NCI-H526 treated with DMSO at 0.1 percent for 48 hours (cell line): ENCODE measurements around the gene YIPF5.

Experiments
- DNase-seq: peaks from one replicate; lab custom pipeline; 2025; lab: John Stamatoyannopoulos, UW

The YIPF5 gene

GRCh38 chr5:144179226-144179625 lies 8.8 kb upstream of the YIPF5 start:
- DNase-seq = no peak

GRCh38 chr5:144177548-144177947 lies 7.1 kb upstream of the YIPF5 start:
- no peak for DNase-seq

- DNase-seq = peak; percentile 69
Observed at GRCh38 chr5:144173766-144174165, 3.3 kb upstream of the YIPF5 start.

GRCh38 chr5:144169904-144170275 lies 569 bp downstream of the YIPF5 start:
- DNase-seq = no peak

- no peak for DNase-seq
Observed at GRCh38 chr5:144167998-144168397, 2.5 kb downstream of the YIPF5 start.

GRCh38 chr5:144166696-144167095 lies 3.8 kb downstream of the YIPF5 start:
- DNase-seq = no peak

- no peak for DNase-seq
Observed at GRCh38 chr5:144162686-144163085, 7.8 kb downstream of the YIPF5 start.

- no peak for DNase-seq
Observed at GRCh38 chr5:144156767-144157171, 13.7 kb downstream of the YIPF5 start.

- no peak for DNase-seq
Observed at GRCh38 chr5:144151026-144151425, 19.4 kb downstream of the YIPF5 start.

GRCh38 chr5:144144956-144145751 lies 25.3 kb downstream of the YIPF5 start:
- no peak for DNase-seq

- no peak for DNase-seq
Observed at GRCh38 chr5:144143625-144144024, 26.8 kb downstream of the YIPF5 start.

- no peak for DNase-seq
Observed at GRCh38 chr5:144142824-144143162, 27.7 kb downstream of the YIPF5 start.

- peak; percentile 41 for DNase-seq
Observed at GRCh38 chr5:144142139-144142823, 28.2 kb downstream of the YIPF5 start.

GRCh38 chr5:144141585-144141984 lies 28.9 kb downstream of the YIPF5 start:
- DNase-seq = no peak

- no peak for DNase-seq
Observed at GRCh38 chr5:144139586-144139985, 30.9 kb downstream of the YIPF5 start.

GRCh38 chr5:144135113-144135762 lies 35.2 kb downstream of the YIPF5 start:
- no peak for DNase-seq

GRCh38 chr5:144134194-144134826 lies 36.1 kb downstream of the YIPF5 start:
- no peak for DNase-seq

- DNase-seq = no peak
Observed at GRCh38 chr5:144133050-144133633, 37.3 kb downstream of the YIPF5 start.

GRCh38 chr5:144131261-144131660 lies 39.2 kb downstream of the YIPF5 start:
- no peak for DNase-seq

- no peak for DNase-seq
Observed at GRCh38 chr5:144130306-144130705, 40.2 kb downstream of the YIPF5 start.

GRCh38 chr5:144128844-144129243 lies 41.6 kb downstream of the YIPF5 start:
- DNase-seq = no peak

GRCh38 chr5:144126707-144127106 lies 43.8 kb downstream of the YIPF5 start:
- no peak for DNase-seq
